ENCODE results near the gene SNX18.

GRCh38 chr5:54525692-54526091 lies 8.1 kb downstream of the SNX18 start:
- no peak for TF ChIP-seq CTCF (conservative IDR thresholded peaks at IDR 0.05; ENCODE audit: low read length)
- TF ChIP-seq EZH2phosphoT487 (IDR thresholded peaks at IDR 0.05; ENCODE audit: borderline replicate concordance): no peak

Measured in Loucy (cell line).